Measurements from ENCODE around the gene INS.
"Not testable (repeated sequence)": the region's sequence is repeated elsewhere in the genome, so short reads cannot be mapped to it uniquely, and the experiment has no call there.

The INS gene

GRCh38 chr11:2180789-2181370, 19.9 kb upstream of the INS start:
- DNase-seq = no peak

GRCh38 chr11:2180347-2180746, 19.3 kb upstream of the INS start:
- no peak for DNase-seq

GRCh38 chr11:2179516-2179915, 18.5 kb upstream of the INS start:
- DNase-seq = no peak

GRCh38 chr11:2178906-2179494, 18.0 kb upstream of the INS start:
- DNase-seq = no peak

GRCh38 chr11:2178055-2178773, 17.2 kb upstream of the INS start:
- not testable (repeated sequence) for DNase-seq

GRCh38 chr11:2177076-2177475, 16.1 kb upstream of the INS start:
- DNase-seq = no peak

- DNase-seq = no peak
Observed at GRCh38 chr11:2176389-2176900, 15.4 kb upstream of the INS start.

GRCh38 chr11:2175659-2176058, 14.7 kb upstream of the INS start:
- no peak for DNase-seq

GRCh38 chr11:2174361-2174760, 13.4 kb upstream of the INS start:
- no peak for DNase-seq

- no peak for DNase-seq
Observed at GRCh38 chr11:2173761-2174160, 12.8 kb upstream of the INS start.

GRCh38 chr11:2173150-2173693, 12.2 kb upstream of the INS start:
- no peak for DNase-seq

- no peak for DNase-seq
Observed at GRCh38 chr11:2172676-2173075, 11.7 kb upstream of the INS start.

GRCh38 chr11:2171591-2172003, 10.6 kb upstream of the INS start, which contains the start of gene TH:
TSS of gene TH (minus strand) at chr11:2171815. CDS start at chr11:2171786, 29 bp downstream.
- DNase-seq = no peak

- peak; percentile 22 for DNase-seq
Observed at GRCh38 chr11:2169626-2170570, 8.9 kb upstream of the INS start.

- DNase-seq = no peak
Observed at GRCh38 chr11:2169005-2169378, 8.0 kb upstream of the INS start.

- no peak for DNase-seq
Observed at GRCh38 chr11:2168286-2169004, 7.4 kb upstream of the INS start.

GRCh38 chr11:2167141-2168045, 6.4 kb upstream of the INS start:
- no peak for DNase-seq

GRCh38 chr11:2166091-2166851, 5.3 kb upstream of the INS start:
- DNase-seq = peak; percentile 34

GRCh38 chr11:2165571-2165970, 4.6 kb upstream of the INS start:
- no peak for DNase-seq

Measured in NCI-H82 (cell line).